HepG2 (cell line): ENCODE results near the gene CD8A.

Experiments
- CTCF ChIP-seq: sonication (generic); formaldehyde crosslinking; IDR thresholded peaks from 2 replicates; pipeline ENCODE4 v1.5.0; 2020; ENCODE audit warnings: mild to moderate bottlenecking, missing genetic modification reagents, moderate library complexity
- ZNF724P ChIP-seq: sonication (generic); formaldehyde crosslinking; IDR thresholded peaks from 2 replicates; pipeline ENCODE4 v1.8.0; 2022; ENCODE audit warnings: missing genetic modification reagents, borderline replicate concordance
- TF ChIP-seq, protein P1 (sequence below), 2 experiments: IDR thresholded peaks; 2 replicates each; pipeline ENCODE4 v1.6.1; 2011 to 2012; ENCODE audit warnings: low read length in 2 of 2, borderline replicate concordance in 1 of 2, low read depth in 1 of 2, mild to moderate bottlenecking in 1 of 2, moderate library complexity in 1 of 2

DNA sequence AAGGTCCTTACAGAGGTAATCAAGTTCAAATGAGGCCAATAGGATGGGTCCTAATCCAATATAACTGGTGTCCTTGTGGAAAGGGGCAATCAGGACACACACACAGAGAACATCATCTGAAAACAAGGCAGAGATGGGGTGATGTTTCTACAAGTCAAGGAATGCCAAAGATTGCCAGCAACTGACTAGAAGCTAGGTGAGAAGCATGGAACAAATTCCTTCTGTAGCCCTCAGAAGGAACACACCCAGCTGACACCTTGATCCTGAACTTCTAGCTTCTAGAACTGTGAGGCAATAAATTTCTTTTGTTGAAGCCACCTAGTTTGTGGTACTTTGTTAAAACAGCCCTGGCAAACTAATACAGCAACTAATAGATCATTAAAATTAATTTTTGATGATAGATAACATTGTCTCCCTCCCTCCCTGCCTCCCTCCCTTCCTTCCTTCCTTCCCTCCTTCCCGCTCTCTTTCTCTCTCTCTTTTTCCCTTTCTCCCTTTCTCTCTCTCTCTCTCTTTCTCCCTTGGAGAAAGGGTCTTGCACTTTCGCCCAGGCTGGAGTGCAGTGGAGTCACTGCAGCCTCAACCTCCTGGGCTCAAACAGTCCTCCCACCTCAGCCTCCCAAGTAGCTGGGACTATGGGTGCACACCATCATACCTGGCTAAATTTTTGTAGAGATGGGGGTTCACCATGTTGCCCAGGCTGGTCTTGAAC is 10.3 kb upstream of the CD8A start:
- TF ChIP-seq CTCF (CRISPR knock-in tag) (no peak), ZNF724P (no peak)
- TF ChIP-seq, protein P1, sequence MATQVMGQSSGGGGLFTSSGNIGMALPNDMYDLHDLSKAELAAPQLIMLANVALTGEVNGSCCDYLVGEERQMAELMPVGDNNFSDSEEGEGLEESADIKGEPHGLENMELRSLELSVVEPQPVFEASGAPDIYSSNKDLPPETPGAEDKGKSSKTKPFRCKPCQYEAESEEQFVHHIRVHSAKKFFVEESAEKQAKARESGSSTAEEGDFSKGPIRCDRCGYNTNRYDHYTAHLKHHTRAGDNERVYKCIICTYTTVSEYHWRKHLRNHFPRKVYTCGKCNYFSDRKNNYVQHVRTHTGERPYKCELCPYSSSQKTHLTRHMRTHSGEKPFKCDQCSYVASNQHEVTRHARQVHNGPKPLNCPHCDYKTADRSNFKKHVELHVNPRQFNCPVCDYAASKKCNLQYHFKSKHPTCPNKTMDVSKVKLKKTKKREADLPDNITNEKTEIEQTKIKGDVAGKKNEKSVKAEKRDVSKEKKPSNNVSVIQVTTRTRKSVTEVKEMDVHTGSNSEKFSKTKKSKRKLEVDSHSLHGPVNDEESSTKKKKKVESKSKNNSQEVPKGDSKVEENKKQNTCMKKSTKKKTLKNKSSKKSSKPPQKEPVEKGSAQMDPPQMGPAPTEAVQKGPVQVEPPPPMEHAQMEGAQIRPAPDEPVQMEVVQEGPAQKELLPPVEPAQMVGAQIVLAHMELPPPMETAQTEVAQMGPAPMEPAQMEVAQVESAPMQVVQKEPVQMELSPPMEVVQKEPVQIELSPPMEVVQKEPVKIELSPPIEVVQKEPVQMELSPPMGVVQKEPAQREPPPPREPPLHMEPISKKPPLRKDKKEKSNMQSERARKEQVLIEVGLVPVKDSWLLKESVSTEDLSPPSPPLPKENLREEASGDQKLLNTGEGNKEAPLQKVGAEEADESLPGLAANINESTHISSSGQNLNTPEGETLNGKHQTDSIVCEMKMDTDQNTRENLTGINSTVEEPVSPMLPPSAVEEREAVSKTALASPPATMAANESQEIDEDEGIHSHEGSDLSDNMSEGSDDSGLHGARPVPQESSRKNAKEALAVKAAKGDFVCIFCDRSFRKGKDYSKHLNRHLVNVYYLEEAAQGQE (IDR thresholded peaks at IDR 0.05; ENCODE audit: borderline replicate concordance in 1 of 2, low read depth in 1 of 2, low read length in 2 of 2), result no peak
